PFSK-1 (cell line): ENCODE measurements around the gene B4GALNT4.
A peak's percentile ranks its signal among the peaks of the same experiment; 100 is the strongest.

Source experiments
- FOXP2 ChIP-seq: optimal IDR thresholded peaks from 2 replicates; pipeline ENCODE3; 2011; ENCODE audit warnings: borderline replicate concordance, control low read depth, inconsistent platforms; ENCODE audit not compliant: insufficient read depth; ENCODE audit errors: extremely low read length, extremely low read depth
- POLR2AphosphoS5 ChIP-seq: IDR thresholded peaks from 2 replicates; pipeline ENCODE4 v1.6.1; 2012; ENCODE audit warnings: low read depth, mild to moderate bottlenecking, control low read depth, low read length, moderate library complexity
- SIN3A ChIP-seq: IDR thresholded peaks from 2 replicates; pipeline ENCODE4 v1.6.1; 2012; ENCODE audit warnings: mild to moderate bottlenecking, low read length, moderate library complexity, borderline replicate concordance; ENCODE audit not compliant: insufficient read depth
- TAF1 ChIP-seq: IDR thresholded peaks from 2 replicates; pipeline ENCODE4 v1.6.1; 2012; ENCODE audit warnings: low read length, control low read depth, borderline replicate concordance; ENCODE audit not compliant: insufficient read depth
- TF ChIP-seq, protein P1 (sequence below), 2 experiments: IDR thresholded peaks; 2 replicates each; pipeline versions ENCODE4 v1.6.1 to v1.8.0; 2011 to 2012; ENCODE audit warnings: low read depth in 2 of 2, low read length in 2 of 2, control low read depth in 1 of 2, inconsistent platforms in 1 of 2, mild to moderate bottlenecking in 1 of 2, moderate library complexity in 1 of 2; ENCODE audit not compliant: insufficient read depth in 1 of 2

The B4GALNT4 gene

DNA sequence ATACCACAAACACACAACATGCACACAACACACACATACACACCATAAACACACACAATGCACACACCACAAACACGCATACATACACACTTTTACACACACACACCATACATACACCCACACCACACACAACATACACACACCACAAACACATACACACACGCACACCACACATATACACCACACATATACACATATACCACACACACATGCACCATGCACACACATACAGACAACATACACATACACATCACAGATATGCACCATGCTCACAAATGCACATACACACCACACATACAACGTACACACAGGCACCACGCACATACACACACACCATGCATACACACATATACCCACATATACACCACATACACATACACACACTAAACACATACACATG is 11.7 kb upstream of the B4GALNT4 start:
- TF ChIP-seq SIN3A = no peak
- TF ChIP-seq TAF1 = no peak
- TF ChIP-seq POLR2AphosphoS5 = no peak
- TF ChIP-seq, protein P1, sequence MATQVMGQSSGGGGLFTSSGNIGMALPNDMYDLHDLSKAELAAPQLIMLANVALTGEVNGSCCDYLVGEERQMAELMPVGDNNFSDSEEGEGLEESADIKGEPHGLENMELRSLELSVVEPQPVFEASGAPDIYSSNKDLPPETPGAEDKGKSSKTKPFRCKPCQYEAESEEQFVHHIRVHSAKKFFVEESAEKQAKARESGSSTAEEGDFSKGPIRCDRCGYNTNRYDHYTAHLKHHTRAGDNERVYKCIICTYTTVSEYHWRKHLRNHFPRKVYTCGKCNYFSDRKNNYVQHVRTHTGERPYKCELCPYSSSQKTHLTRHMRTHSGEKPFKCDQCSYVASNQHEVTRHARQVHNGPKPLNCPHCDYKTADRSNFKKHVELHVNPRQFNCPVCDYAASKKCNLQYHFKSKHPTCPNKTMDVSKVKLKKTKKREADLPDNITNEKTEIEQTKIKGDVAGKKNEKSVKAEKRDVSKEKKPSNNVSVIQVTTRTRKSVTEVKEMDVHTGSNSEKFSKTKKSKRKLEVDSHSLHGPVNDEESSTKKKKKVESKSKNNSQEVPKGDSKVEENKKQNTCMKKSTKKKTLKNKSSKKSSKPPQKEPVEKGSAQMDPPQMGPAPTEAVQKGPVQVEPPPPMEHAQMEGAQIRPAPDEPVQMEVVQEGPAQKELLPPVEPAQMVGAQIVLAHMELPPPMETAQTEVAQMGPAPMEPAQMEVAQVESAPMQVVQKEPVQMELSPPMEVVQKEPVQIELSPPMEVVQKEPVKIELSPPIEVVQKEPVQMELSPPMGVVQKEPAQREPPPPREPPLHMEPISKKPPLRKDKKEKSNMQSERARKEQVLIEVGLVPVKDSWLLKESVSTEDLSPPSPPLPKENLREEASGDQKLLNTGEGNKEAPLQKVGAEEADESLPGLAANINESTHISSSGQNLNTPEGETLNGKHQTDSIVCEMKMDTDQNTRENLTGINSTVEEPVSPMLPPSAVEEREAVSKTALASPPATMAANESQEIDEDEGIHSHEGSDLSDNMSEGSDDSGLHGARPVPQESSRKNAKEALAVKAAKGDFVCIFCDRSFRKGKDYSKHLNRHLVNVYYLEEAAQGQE (IDR thresholded peaks at IDR 0.05; ENCODE audit: insufficient read depth in 1 of 2, low read depth in 2 of 2, low read length in 2 of 2) = no peak
- TF ChIP-seq FOXP2 = no peak

DNA sequence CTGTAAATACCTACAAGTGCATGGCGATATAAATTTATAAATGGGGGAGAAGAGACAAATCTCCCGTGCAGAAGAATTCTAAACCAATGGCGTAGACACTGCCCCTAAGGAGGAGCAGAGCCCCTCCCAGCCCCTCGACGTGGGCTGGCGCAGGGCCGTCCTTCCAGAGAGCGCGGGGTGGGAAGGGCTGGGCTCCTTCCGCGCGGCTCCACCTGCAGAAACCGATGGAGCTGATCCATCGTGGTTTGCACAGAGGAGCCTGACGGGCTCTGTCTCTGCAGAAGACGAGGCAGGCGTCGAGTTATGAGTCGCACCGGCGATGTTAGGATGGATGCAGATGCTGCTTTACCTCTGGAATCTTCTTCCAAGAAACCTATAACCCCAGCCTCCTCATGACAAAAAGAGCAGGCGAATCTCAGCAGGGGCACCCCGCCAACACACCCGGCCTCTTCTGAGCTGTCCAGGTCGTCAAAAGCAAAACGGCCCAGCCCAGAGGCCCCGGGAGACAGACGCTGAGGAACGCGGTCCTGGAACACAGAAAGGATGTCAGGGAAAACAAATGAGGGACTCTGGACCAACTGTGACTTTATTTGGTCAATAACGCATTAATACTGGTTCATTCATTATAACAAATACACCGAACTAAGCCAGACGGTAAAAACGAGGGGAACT is 11.0 kb upstream of the B4GALNT4 start:
- TF ChIP-seq, protein P1 (IDR thresholded peaks at IDR 0.05; ENCODE audit: insufficient read depth in 1 of 2, low read depth in 2 of 2, low read length in 2 of 2) = no peak
- TF ChIP-seq FOXP2 (no peak), SIN3A (no peak), TAF1 (no peak), POLR2AphosphoS5 (no peak)

DNA sequence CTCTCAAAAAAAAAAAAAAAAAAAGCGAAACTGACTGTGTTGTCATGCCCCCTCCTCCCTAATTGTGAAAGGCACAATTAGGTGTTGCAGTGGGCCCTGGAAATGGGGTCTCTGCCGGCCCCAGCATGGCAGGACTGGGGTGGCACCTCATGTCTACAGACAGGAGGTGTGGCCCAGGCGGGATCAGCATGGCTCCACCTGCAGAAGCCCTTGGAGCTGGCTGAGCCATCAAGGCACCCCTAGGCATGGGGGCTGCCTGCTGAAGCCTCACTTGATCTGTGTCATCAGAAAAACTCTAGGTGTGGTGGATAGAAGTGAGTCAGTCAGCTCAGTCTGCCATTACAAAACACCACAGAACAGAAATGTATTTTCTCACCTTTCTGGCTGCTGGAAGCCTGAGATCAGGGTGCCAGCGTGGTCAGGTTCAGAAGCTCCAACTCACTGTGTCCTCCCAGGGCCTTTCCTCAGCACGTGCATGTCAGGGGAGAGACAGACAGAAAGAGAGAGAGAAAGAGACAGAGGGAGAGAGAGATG is 10.1 kb upstream of the B4GALNT4 start:
- TF ChIP-seq SIN3A = no peak

DNA sequence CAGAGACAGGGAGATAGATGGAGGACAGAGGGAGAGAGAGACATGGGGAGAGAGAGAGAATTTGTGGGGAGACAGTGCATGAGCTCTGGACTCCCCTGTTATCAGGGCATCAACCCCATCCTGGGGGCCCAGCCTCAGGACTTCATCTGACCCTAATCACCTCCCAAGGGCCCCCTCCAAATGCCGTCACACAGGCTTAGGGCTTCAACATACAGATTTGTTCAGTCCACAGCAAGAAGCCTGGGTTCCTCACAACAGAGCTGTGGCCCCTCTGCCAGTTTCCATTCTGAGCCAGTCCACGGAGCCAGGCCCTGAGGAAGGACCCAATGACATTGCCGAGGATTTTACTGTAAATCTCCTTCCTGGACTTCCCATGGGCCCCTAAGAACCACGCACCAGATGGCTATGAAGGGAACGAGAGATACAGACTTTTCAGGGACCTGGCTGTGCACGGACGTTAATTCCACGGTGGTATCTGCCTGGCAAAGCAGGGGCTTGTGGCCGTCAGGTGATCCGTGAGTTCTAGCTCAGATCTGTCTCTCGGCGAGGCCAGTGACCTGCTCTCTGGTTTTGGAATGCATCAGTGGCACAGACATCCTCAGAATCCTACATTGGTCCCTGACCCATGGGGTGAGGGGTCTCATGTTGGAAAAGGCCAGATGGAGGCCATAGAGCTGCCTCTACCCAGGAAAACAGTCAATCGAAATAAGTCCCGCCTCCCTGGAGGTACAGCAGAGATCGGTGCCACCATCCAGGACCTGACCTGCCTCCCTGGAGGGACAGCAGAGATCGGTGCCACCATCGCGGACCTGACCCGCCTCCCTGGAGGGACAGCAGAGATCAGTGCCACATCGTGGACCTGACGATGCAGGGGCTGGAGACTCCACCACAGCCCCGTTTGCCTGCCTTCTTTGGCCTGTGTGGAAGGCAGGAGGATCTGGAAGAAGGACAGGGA is 8.7 kb upstream of the B4GALNT4 start:
- no peak for TF ChIP-seq POLR2AphosphoS5
- TF ChIP-seq, protein P1 (IDR thresholded peaks at IDR 0.05; ENCODE audit: insufficient read depth in 1 of 2, low read depth in 2 of 2, low read length in 2 of 2) = 0 out of 4 replicates have a peak, but pooled peaks of 1 of the 2 experiments have one; percentile 2

DNA sequence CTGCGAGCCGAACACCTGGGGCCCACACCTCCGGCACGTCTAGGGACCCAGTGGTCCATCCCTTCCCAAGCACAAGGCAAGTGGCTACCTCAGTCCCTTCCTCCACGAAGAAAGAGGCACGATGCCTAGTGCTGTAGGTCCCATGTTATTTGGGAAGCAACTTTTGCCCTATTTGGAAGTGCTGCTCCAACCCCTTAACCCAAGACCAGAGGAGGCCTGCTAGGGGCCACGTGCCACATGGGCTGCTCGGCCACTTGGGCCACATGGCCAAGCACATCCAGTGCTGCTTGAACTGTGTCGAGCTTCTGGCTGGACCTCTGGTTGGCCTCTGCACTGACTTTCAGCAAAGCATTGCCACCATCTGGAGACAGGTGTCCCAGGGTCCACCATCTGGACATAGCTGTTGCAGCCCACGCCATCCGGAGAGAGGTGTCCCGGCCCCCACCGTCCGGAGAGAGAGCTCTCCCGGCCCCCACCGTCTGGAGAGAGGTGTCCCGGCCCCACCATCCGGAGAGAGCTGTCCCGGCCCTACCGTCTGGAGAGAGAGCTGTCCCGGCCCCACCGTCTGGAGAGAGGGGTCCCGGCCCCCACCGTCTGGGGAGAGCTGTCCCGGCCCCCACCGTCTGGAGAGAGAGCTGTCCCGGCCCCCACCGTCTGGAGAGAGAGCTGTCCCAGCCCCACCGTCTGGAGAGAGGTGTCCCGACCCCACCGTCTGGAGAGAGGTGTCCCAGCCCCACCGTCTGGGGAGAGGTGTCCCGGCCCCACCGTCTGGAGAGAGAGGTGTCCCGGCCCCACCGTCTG is 6.5 kb upstream of the B4GALNT4 start:
- TF ChIP-seq, protein P1 (IDR thresholded peaks at IDR 0.05; ENCODE audit: insufficient read depth in 1 of 2, low read depth in 2 of 2, low read length in 2 of 2) = no peak
- no peak for TF ChIP-seq SIN3A
- no peak for TF ChIP-seq TAF1
- TF ChIP-seq FOXP2 = no peak
- no peak for TF ChIP-seq POLR2AphosphoS5
